OCI-LY7 (cell line): Measurements from ENCODE around the gene CSRNP3.

Source experiments
- CTCF ChIP-seq: fragments of 200-600 bp; sonication (generic); conservative IDR thresholded peaks from 2 replicates; pipeline ENCODE4 v1.5.1; 2014; ENCODE audit warnings: mild to moderate bottlenecking, antibody characterized with exemption, low read length, moderate library complexity, mixed read lengths
- EZH2phosphoT487 ChIP-seq: fragments of 200-600 bp; sonication (generic); IDR thresholded peaks from 2 replicates; pipeline ENCODE4 v1.6.1; 2018; ENCODE audit warnings: low read depth, borderline replicate concordance, mild to moderate bottlenecking, mixed run types, antibody characterized with exemption, low read length, moderate library complexity, mixed read lengths

DNA sequence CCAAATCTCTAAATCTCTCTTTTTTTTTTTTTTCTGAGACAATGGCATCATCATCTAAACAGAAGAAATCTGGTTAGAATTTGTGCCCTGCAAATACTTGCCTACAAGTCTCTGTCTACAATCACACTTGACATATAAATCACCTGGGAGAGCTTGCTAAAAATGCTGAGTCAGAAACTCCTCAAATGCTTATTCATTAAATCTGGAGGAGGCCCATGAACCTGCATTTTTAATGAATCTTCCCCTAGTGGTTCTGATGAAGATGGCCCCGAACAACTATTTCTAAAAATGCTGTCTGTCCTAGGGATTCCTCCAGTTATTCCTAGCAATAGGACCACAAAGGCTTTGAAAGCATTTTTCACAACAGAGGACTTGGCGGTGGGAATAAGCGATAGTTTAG, 1.6 kb upstream of the CSRNP3 start:
- no peak for TF ChIP-seq CTCF
- TF ChIP-seq EZH2phosphoT487: no peak
